Prostate gland (tissue), 2 donors: Measurements from ENCODE around the gene SGO2. TPM values are rescaled to one million over a fixed set of nuclear protein-coding genes. Genes with fewer than 3 reads are reported as not detected.
"Not testable (repeated sequence)": the region's sequence is repeated elsewhere in the genome, so short reads cannot be mapped to it uniquely, and the experiment has no call there.

Experiments used
- DNase-seq: peaks from one replicate; pipeline ENCODE4 v3.0.0-alpha.2; 2019; ENCODE audit warnings: low spot score
- H3K27ac ChIP-seq, 2 donors: fragments of 200-600 bp; sonication (generic); 2 replicates each; pipeline ENCODE4 v1.5.1; 2017 to 2019
- H3K27me3 ChIP-seq: fragments of 200-600 bp; sonication (generic); replicated peaks from 2 replicates; pipeline ENCODE4 v1.5.1; 2019; ENCODE audit not compliant: insufficient read depth
- H3K36me3 ChIP-seq, 2 donors: fragments of 200-600 bp; sonication (generic); 1 replicate in 1 of 2; 2 replicates in 1 of 2; pipeline versions ENCODE4 v1.5.1 to v1.8.1; 2017 to 2019
- H3K4me1 ChIP-seq: fragments of 200-600 bp; sonication (generic); replicated peaks from 2 replicates; pipeline ENCODE4 v1.5.1; 2019
- H3K4me3 ChIP-seq, 2 donors: fragments of 200-600 bp; sonication (generic); 2 replicates each; pipeline ENCODE4 v1.5.1; 2017 to 2019
- H3K9me3 ChIP-seq: fragments of 200-600 bp; sonication (generic); 2 replicates; pipeline ENCODE4 v1.5.1; 2017
- CTCF ChIP-seq, 4 experiments: fragments of 200-600 bp in 2 of 4; fragments of 450-650 bp in 2 of 4; sonication (generic) in 2 of 4; IDR thresholded peaks; 1 replicate in 3 of 4; 2 replicates in 1 of 4; pipeline ENCODE4 v1.5.1; 2016 to 2019; ENCODE audit warnings: antibody characterized with exemption in 4 of 4, mild to moderate bottlenecking in 2 of 4, moderate library complexity in 2 of 4
- POLR2A ChIP-seq: fragments of 450-650 bp; IDR thresholded peaks from one replicate; pipeline ENCODE4 v1.6.1; 2016; ENCODE audit warnings: antibody characterized with exemption, mild to moderate bottlenecking
- POLR2AphosphoS5 ChIP-seq: sonication (generic); formaldehyde crosslinking; IDR thresholded peaks from one replicate; pipeline ENCODE4 v1.6.1; 2017; ENCODE audit warnings: antibody characterized with exemption
- WGBS: methylation state at CpG from one replicate; pipeline ENCODE4 v1.1.5; 2018; 5-methylcytosine and 5-hydroxymethylcytosine counted together
- intact Hi-C: fragments of 100-400 bp; cut with DNase I; formaldehyde crosslinking; loops from one replicate; pipeline ENCODE4 v1.14.2; 2022
- total RNA-seq, 2 donors: library from RNA; depleted of rRNA; stranded (reverse); fragments of >200 nt; gene quantifications; one replicate each; pipeline ENCODE4 v1.1.0, GENCODE V29; 2016

SGO2 gene
- total RNA-seq, 2 donors from 2014 or later = 5.1 to 8.0 TPM

DNA sequence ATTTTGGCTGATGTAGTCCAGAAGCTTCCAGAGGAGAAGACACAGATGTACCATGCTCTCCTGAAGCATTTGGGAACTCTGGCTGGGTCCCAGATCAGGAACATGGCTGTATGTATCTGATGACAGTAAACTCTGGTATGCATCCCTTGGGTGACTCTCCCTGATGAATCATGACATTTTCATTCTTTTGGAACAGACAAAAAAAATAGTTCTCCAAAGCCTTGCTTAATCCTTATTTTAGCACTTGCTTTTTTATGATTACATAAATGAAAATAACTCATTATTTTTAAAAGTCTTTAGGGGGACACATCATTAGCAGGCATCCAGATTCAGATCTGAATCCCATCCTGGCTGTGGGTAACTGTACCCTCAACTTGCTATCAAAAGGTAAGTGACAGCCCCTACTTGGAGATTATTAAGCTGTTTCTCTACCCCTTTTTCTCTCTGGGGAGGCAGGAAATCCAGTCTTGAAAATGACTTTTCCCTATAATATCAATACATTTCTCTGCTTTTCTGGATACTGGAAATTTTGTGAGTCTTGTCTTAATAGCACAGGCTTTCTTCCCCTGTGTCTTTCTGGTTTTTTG lies 83.1 kb downstream of the SGO2 start:
- TF ChIP-seq CTCF (IDR thresholded peaks at IDR 0.05) (no peak), POLR2AphosphoS5 (no peak), POLR2A (no peak)
- DNase-seq = no peak
- H3K36me3 ChIP-seq = no peaks in the 10 kb centered on the region

GRCh38 chr2:200610217-200610616 lies 84.2 kb downstream of the SGO2 start:
- H3K27me3 ChIP-seq, H3K4me3 ChIP-seq, DNase-seq, H3K4me1 ChIP-seq, intact Hi-C loops, H3K36me3 ChIP-seq, H3K9me3 ChIP-seq, H3K27ac ChIP-seq: not testable (repeated sequence)
- WGBS = 98% methylated on average over 3 of the region's 3 CpGs

More for the DNA sequence above, 83.1 kb downstream of the SGO2 start:
- Histone ChIP-seq H3K27me3 (no peaks in the 10 kb centered on the region), H3K9me3 (no peaks in the 10 kb centered on the region), H3K4me3 (no peak overlapping the region), H3K4me1 (no peaks in the 10 kb centered on the region), H3K27ac (no peak overlapping the region)
- intact Hi-C loops = no loop called here

GRCh38 chr2:200613692-200614091 lies 87.7 kb downstream of the SGO2 start:
- intact Hi-C loops = no loop called here
- 82% methylated on average over 4 of the region's 4 CpGs for WGBS

GRCh38 chr2:200614249-200614648 lies 88.2 kb downstream of the SGO2 start:
- no peaks in the 10 kb centered on the region for H3K27me3 ChIP-seq
- H3K36me3 ChIP-seq = no peaks in the 10 kb centered on the region
- no peak for DNase-seq
- H3K4me3 ChIP-seq = no peak overlapping the region
- intact Hi-C loops = no loop called here
- H3K4me1 ChIP-seq = no peaks in the 10 kb centered on the region
- H3K27ac ChIP-seq = no peak overlapping the region
- H3K9me3 ChIP-seq = no peaks in the 10 kb centered on the region
- 84% methylated on average over 2 of the region's 2 CpGs for WGBS
- TF ChIP-seq CTCF (IDR thresholded peaks at IDR 0.05) (no peak), POLR2AphosphoS5 (no peak), POLR2A (no peak)

More at GRCh38 chr2:200613692-200614091, 87.7 kb downstream of the SGO2 start:
- H3K36me3 ChIP-seq = no peaks in the 10 kb centered on the region
- DNase-seq = no peak
- H3K9me3 ChIP-seq = no peaks in the 10 kb centered on the region
- no peak overlapping the region for H3K27ac ChIP-seq
- no peaks in the 10 kb centered on the region for H3K4me1 ChIP-seq
- H3K4me3 ChIP-seq = no peak overlapping the region
- TF ChIP-seq POLR2A (no peak), CTCF (IDR thresholded peaks at IDR 0.05) (no peak), POLR2AphosphoS5 (no peak)
- no peaks in the 10 kb centered on the region for H3K27me3 ChIP-seq

DNA sequence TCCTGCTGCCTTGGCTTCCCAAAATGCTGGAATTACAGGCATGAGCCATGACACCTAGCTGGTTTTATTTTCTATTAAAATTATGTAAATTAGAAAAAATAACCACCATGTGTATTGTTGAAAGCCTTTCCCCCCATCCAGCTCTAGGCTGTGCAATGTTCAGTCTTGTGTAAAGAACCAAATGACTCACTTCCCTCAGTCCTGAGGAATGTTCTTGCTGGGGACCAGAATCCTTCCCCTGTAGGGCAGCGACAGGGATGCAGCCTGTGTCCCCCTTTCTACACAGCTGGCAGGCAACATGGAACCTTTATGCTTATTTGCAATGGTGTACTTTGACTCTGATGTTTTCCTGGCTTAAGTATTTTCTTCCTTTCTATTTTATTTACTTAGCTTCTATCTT lies 89.2 kb downstream of the SGO2 start:
- Histone ChIP-seq H3K27me3 (no peaks in the 10 kb centered on the region), H3K36me3 (no peaks in the 10 kb centered on the region), H3K4me1 (no peaks in the 10 kb centered on the region), H3K9me3 (no peaks in the 10 kb centered on the region), H3K27ac (no peak overlapping the region), H3K4me3 (no peak overlapping the region)
- DNase-seq = no peak
- 72% methylated on average over 1 of the region's 1 CpG for WGBS
- TF ChIP-seq POLR2A = no peak
- TF ChIP-seq CTCF (IDR thresholded peaks at IDR 0.05) = no peak
- no peak for TF ChIP-seq POLR2AphosphoS5
- intact Hi-C loops = no loop called here
